SK-N-SH treated with all-trans-retinoic acid at 6 μM for 48 hours (cell line): ENCODE measurements around the gene LYRM7.

Experiments used
- ARNTL ChIP-seq: fragments of 450-650 bp; formaldehyde crosslinking; IDR thresholded peaks from 2 replicates; pipeline ENCODE4 v1.5.0; 2020; ENCODE audit warnings: low read depth, mild to moderate bottlenecking, moderate library complexity, borderline replicate concordance
- BACH2 ChIP-seq: fragments of 250-450 bp; sonication (Bioruptor Pico); IDR thresholded peaks from 2 replicates; pipeline ENCODE4 v1.9.0; 2021; ENCODE audit warnings: mild to moderate bottlenecking, borderline replicate concordance
- ESRRG ChIP-seq: fragments of 250-450 bp; sonication (Bioruptor Pico); IDR thresholded peaks from 2 replicates; pipeline ENCODE4 v1.6.1; 2021; ENCODE audit warnings: mild to moderate bottlenecking
- OSR1 ChIP-seq: fragments of 250-450 bp; sonication (Bioruptor Pico); IDR thresholded peaks from 2 replicates; pipeline ENCODE4 v1.8.0; 2022; ENCODE audit warnings: moderate library complexity, mild to moderate bottlenecking, inconsistent platforms
- RARB ChIP-seq: fragments of 250-450 bp; sonication (Bioruptor Pico); IDR thresholded peaks from 2 replicates; pipeline ENCODE4 v1.8.0; 2021; ENCODE audit warnings: mild to moderate bottlenecking, moderate library complexity
- TCF4 ChIP-seq: fragments of 250-450 bp; sonication (Bioruptor Pico); IDR thresholded peaks from 2 replicates; pipeline ENCODE4 v1.8.0; 2021; ENCODE audit warnings: mild to moderate bottlenecking, moderate library complexity, borderline replicate concordance
- ZC3H10 ChIP-seq: fragments of 250-450 bp; sonication (Bioruptor Pico); IDR thresholded peaks from 2 replicates; pipeline ENCODE4 v1.5.1; 2021; ENCODE audit warnings: mild to moderate bottlenecking, moderate library complexity
- ZFP3 ChIP-seq: fragments of 250-450 bp; sonication (Bioruptor Pico); IDR thresholded peaks from 2 replicates; pipeline ENCODE4 v1.5.0; 2020; ENCODE audit warnings: mild to moderate bottlenecking, moderate library complexity
- ZNF565 ChIP-seq: fragments of 450-650 bp; formaldehyde crosslinking; conservative IDR thresholded peaks from 2 replicates; pipeline ENCODE4 v1.5.0; 2020; ENCODE audit warnings: low read depth, mild to moderate bottlenecking, moderate library complexity
- ZNF70 ChIP-seq: fragments of 450-650 bp; formaldehyde crosslinking; IDR thresholded peaks from 2 replicates; pipeline ENCODE4 v1.5.0; 2020; ENCODE audit warnings: mild to moderate bottlenecking, moderate library complexity
- TF ChIP-seq, protein P1 (sequence below): fragments of 250-450 bp; sonication (Bioruptor Pico); IDR thresholded peaks from 2 replicates; pipeline ENCODE4 v1.5.1; 2020; ENCODE audit warnings: low read depth, mild to moderate bottlenecking, moderate library complexity
- TF ChIP-seq, protein P2 (sequence below): fragments of 250-450 bp; sonication (Bioruptor Pico); IDR thresholded peaks from 2 replicates; pipeline ENCODE4 v1.8.0; 2020; ENCODE audit warnings: mild to moderate bottlenecking, moderate library complexity, borderline replicate concordance

DNA sequence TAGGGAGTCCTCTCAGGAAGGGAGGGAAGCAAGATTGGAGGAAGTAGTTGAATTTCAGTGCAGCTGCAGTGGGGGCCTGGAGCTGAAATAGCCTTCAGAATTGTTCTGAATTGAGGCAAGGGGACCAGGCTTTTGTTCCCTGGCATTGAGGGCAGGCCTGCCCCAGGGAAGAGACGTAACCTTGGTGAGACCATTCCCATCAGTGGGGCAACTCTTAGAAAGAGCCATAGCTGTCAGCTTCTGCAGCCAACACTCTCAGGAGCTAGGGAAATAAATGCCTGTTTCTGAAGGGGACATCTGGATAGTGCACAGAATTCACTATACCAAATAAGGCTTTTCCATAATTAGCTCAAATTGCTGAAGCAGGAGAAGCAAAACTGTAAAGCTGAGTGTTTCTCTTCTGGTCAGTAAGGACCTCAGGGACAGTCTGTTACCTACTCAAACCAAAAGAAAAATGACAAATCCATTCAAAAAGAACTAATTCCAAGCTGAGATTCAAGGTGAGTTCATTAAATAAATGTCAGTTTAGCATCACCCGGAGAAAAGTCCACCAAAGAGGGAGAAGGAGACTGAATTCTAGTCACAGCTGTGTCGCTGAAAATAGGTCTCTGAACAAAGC lies 44.0 kb downstream of the LYRM7 start:
- TF ChIP-seq ZFP3 (no peak), ZC3H10 (CRISPR knock-in tag) (no peak), RARB (CRISPR knock-in tag) (no peak), OSR1 (CRISPR knock-in tag) (no peak), ZNF565 (CRISPR knock-in tag) (no peak), BACH2 (CRISPR knock-in tag) (no peak), TCF4 (no peak), ESRRG (no peak), ARNTL (CRISPR knock-in tag) (no peak), ZNF70 (no peak)
- TF ChIP-seq, protein P1, sequence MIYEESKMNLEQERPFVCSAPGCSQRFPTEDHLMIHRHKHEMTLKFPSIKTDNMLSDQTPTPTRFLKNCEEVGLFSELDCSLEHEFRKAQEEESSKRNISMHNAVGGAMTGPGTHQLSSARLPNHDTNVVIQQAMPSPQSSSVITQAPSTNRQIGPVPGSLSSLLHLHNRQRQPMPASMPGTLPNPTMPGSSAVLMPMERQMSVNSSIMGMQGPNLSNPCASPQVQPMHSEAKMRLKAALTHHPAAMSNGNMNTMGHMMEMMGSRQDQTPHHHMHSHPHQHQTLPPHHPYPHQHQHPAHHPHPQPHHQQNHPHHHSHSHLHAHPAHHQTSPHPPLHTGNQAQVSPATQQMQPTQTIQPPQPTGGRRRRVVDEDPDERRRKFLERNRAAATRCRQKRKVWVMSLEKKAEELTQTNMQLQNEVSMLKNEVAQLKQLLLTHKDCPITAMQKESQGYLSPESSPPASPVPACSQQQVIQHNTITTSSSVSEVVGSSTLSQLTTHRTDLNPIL (CRISPR knock-in tag): no peak
- TF ChIP-seq, protein P2, sequence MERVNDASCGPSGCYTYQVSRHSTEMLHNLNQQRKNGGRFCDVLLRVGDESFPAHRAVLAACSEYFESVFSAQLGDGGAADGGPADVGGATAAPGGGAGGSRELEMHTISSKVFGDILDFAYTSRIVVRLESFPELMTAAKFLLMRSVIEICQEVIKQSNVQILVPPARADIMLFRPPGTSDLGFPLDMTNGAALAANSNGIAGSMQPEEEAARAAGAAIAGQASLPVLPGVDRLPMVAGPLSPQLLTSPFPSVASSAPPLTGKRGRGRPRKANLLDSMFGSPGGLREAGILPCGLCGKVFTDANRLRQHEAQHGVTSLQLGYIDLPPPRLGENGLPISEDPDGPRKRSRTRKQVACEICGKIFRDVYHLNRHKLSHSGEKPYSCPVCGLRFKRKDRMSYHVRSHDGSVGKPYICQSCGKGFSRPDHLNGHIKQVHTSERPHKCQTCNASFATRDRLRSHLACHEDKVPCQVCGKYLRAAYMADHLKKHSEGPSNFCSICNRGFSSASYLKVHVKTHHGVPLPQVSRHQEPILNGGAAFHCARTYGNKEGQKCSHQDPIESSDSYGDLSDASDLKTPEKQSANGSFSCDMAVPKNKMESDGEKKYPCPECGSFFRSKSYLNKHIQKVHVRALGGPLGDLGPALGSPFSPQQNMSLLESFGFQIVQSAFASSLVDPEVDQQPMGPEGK (CRISPR knock-in tag): no peak
